H1 (cell line): ENCODE results near the gene LIPG. TPM values are rescaled to one million over a fixed set of nuclear protein-coding genes. Genes with fewer than 3 reads are reported as not detected.

ENCODE experiments used
- CTCF ChIA-PET: fragments of 300-600 bp; sonication (Branson Sonifier 250); formaldehyde crosslinking; loops from one replicate; lab custom pipeline; 2021; ENCODE audit not compliant: partially characterized antibody; lab: Charles Lee
- POLR2A ChIA-PET: fragments of 300-600 bp; sonication (Branson Sonifier 250); formaldehyde crosslinking; loops from one replicate; lab custom pipeline; 2021; ENCODE audit warnings: inconsistent platforms; ENCODE audit not compliant: partially characterized antibody; lab: Charles Lee
- DNase-seq, 2 experiments: peaks; one replicate each; pipeline versions ENCODE4 v3.0.0 to v3.0.0-alpha.2; 2010 to 2022; ENCODE audit warnings: low spot score in 2 of 2, low read depth in 1 of 2, mixed read lengths in 1 of 2
- FAIRE-seq: peaks from 2 replicates; lab custom pipeline; 2011; peaks lifted over from hg19 to GRCh38; lab: Jason Lieb, UNC
- H2AFZ ChIP-seq: 2 replicates; pipeline ENCODE4 v1.8.1; 2012; ENCODE audit warnings: low read length, inconsistent platforms
- H2AK5ac ChIP-seq: 2 replicates; pipeline ENCODE4 v1.6.1; 2013; ENCODE audit warnings: low read depth, low read length
- H2BK120ac ChIP-seq: replicated peaks from 2 replicates; pipeline ENCODE3; 2013; ENCODE audit warnings: low read depth, low read length, inconsistent platforms
- H2BK12ac ChIP-seq: 2 replicates; pipeline ENCODE4 v1.6.1; 2013; ENCODE audit warnings: low read depth, low read length
- H2BK15ac ChIP-seq: 2 replicates; pipeline ENCODE4 v1.6.1; 2013; ENCODE audit warnings: low read length
- H2BK20ac ChIP-seq: 2 replicates; pipeline ENCODE4 v1.6.1; 2013; ENCODE audit warnings: low read length
- H2BK5ac ChIP-seq: 2 replicates; pipeline ENCODE4 v1.6.1; 2013; ENCODE audit warnings: low read depth, low read length
- H3K14ac ChIP-seq: 2 replicates; pipeline ENCODE4 v1.6.1; 2013; ENCODE audit warnings: inconsistent platforms; ENCODE audit not compliant: insufficient read length
- H3K18ac ChIP-seq: 2 replicates; pipeline ENCODE4 v1.6.1; 2013; ENCODE audit warnings: low read length; ENCODE audit errors: extremely low read depth
- H3K23ac ChIP-seq: 2 replicates; pipeline ENCODE4 v1.6.1; 2013; ENCODE audit warnings: inconsistent platforms; ENCODE audit not compliant: insufficient read length
- H3K23me2 ChIP-seq: 2 replicates; pipeline ENCODE4 v1.6.1; 2013; ENCODE audit warnings: low read depth, low read length
- H3K27ac ChIP-seq: 2 replicates; pipeline ENCODE4 v1.6.1; 2011; ENCODE audit warnings: low read depth, low read length, inconsistent platforms
- H3K27me3 ChIP-seq, 4 experiments: replicated peaks in 1 of 4; 1 replicate in 1 of 4; 2 replicates in 3 of 4; pipeline versions ENCODE4 v1.6.1 to v1.8.1; 2011 to 2013; ENCODE audit warnings: low read length in 3 of 4, mild to moderate bottlenecking in 3 of 4, inconsistent platforms in 2 of 4, mixed read lengths in 2 of 4, moderate library complexity in 1 of 4; ENCODE audit not compliant: control insufficient read depth in 3 of 4, insufficient read depth in 3 of 4; ENCODE audit errors: extremely low read depth in 1 of 4
- H3K36me3 ChIP-seq, 4 experiments: 2 replicates each; pipeline versions ENCODE4 v1.6.1 to v1.8.1; 2011 to 2013; ENCODE audit warnings: mild to moderate bottlenecking in 4 of 4, low read length in 3 of 4, moderate library complexity in 2 of 4, control low read depth in 1 of 4, inconsistent platforms in 1 of 4; ENCODE audit not compliant: insufficient read depth in 4 of 4, control insufficient read depth in 2 of 4
- H3K4ac ChIP-seq: replicated peaks from 2 replicates; pipeline ENCODE3; 2013; ENCODE audit warnings: low read length, low read depth, mixed read lengths, inconsistent platforms; ENCODE audit not compliant: insufficient read length
- H3K4me1 ChIP-seq, 4 experiments: replicated peaks in 1 of 4; 1 replicate in 1 of 4; 2 replicates in 3 of 4; pipeline versions ENCODE4 v1.6.1 to v1.8.1; 2011 to 2013; ENCODE audit warnings: low read length in 3 of 4, inconsistent platforms in 2 of 4, mixed read lengths in 1 of 4; ENCODE audit not compliant: insufficient read depth in 4 of 4, control insufficient read depth in 3 of 4
- H3K4me2 ChIP-seq, 2 experiments: 2 replicates each; pipeline versions ENCODE4 v1.6.1 to v1.8.1; 2011 to 2013; ENCODE audit warnings: low read depth in 2 of 2, low read length in 2 of 2, control low read depth in 1 of 2, inconsistent platforms in 1 of 2, mild to moderate bottlenecking in 1 of 2; ENCODE audit not compliant: insufficient read depth in 1 of 2
- H3K4me3 ChIP-seq, 4 experiments: fragments of 200-600, 300-600 bp in 1 of 4; sonication (generic), shearing (Covaris generic), sonication (Bioruptor Twin) in 1 of 4; 2 replicates each; pipeline versions ENCODE4 v1.5.1 to v1.8.1; 2011 to 2016; ENCODE audit warnings: low read length in 4 of 4, low read depth in 3 of 4, control low read depth in 2 of 4, inconsistent platforms in 2 of 4, mild to moderate bottlenecking in 2 of 4, mixed read lengths in 1 of 4, moderate library complexity in 1 of 4; ENCODE audit not compliant: insufficient read depth in 2 of 4; ENCODE audit errors: extremely low read depth in 1 of 4
- H3K56ac ChIP-seq: replicated peaks from 2 replicates; pipeline ENCODE3; 2013; ENCODE audit warnings: low read depth, mild to moderate bottlenecking, mixed read lengths, low read length, inconsistent platforms; ENCODE audit not compliant: insufficient read length
- H3K79me1 ChIP-seq: 2 replicates; pipeline ENCODE4 v1.6.1; 2013; ENCODE audit warnings: low read depth, low read length, control low read depth
- H3K79me2 ChIP-seq, 2 experiments: 2 replicates each; pipeline versions ENCODE4 v1.6.1 to v1.8.1; 2012 to 2013; ENCODE audit warnings: low read length in 2 of 2, mild to moderate bottlenecking in 2 of 2, inconsistent platforms in 1 of 2; ENCODE audit not compliant: insufficient read depth in 2 of 2, control insufficient read depth in 1 of 2
- H3K9ac ChIP-seq, 4 experiments: replicated peaks in 1 of 4; 1 replicate in 1 of 4; 2 replicates in 3 of 4; pipeline versions ENCODE4 v1.6.1 to v1.8.1; 2011 to 2013; ENCODE audit warnings: low read depth in 3 of 4, low read length in 3 of 4, control low read depth in 2 of 4, mild to moderate bottlenecking in 2 of 4, moderate library complexity in 2 of 4, inconsistent platforms in 1 of 4; ENCODE audit errors: extremely low read depth in 1 of 4
- H3K9me3 ChIP-seq, 2 experiments: 2 replicates each; pipeline versions ENCODE4 v1.6.1 to v1.8.1; 2012 to 2013; ENCODE audit warnings: mild to moderate bottlenecking in 2 of 2, moderate library complexity in 2 of 2, control low read depth in 1 of 2, inconsistent platforms in 1 of 2, low read depth in 1 of 2, low read length in 1 of 2, mixed read lengths in 1 of 2; ENCODE audit not compliant: insufficient read depth in 2 of 2
- H4K20me1 ChIP-seq, 2 experiments: replicated peaks in 1 of 2; 2 replicates each; pipeline versions ENCODE3 to v1.8.1; 2011 to 2013; ENCODE audit warnings: inconsistent platforms in 2 of 2, low read length in 2 of 2, mild to moderate bottlenecking in 1 of 2; ENCODE audit not compliant: insufficient read depth in 2 of 2, control insufficient read depth in 1 of 2
- H4K5ac ChIP-seq: 2 replicates; pipeline ENCODE4 v1.6.1; 2013; ENCODE audit warnings: low read length, low read depth, mixed read lengths, inconsistent platforms; ENCODE audit not compliant: insufficient read length
- H4K8ac ChIP-seq: 2 replicates; pipeline ENCODE4 v1.8.0; 2013; ENCODE audit warnings: mild to moderate bottlenecking, moderate library complexity, low read length, inconsistent platforms; ENCODE audit not compliant: insufficient read depth; ENCODE audit errors: extremely low read depth
- H4K91ac ChIP-seq: replicated peaks from 2 replicates; pipeline ENCODE3; 2013; ENCODE audit warnings: low read length, mixed read lengths, inconsistent platforms; ENCODE audit not compliant: insufficient read length
- CTCF ChIP-seq, 3 experiments: IDR thresholded peaks; 1 replicate in 2 of 3; 2 replicates in 1 of 3; pipeline versions ENCODE4 v1.5.1 to v1.6.1; 2011; ENCODE audit warnings: low read length in 3 of 3, mild to moderate bottlenecking in 3 of 3, inconsistent platforms in 2 of 3, low read depth in 1 of 3, moderate library complexity in 1 of 3; ENCODE audit not compliant: insufficient read depth in 1 of 3; ENCODE audit errors: control extremely low read depth in 1 of 3
- EZH2 ChIP-seq: fragments of 200-600 bp; sonication (generic); IDR thresholded peaks from 2 replicates; pipeline ENCODE4 v1.7.1; 2012; ENCODE audit warnings: low read depth, mild to moderate bottlenecking, moderate library complexity, low read length, inconsistent platforms; ENCODE audit not compliant: severe bottlenecking
- GABPA ChIP-seq: IDR thresholded peaks from 2 replicates; pipeline ENCODE4 v1.6.1; 2011; ENCODE audit warnings: mild to moderate bottlenecking, low read length, moderate library complexity, borderline replicate concordance; ENCODE audit not compliant: insufficient read depth
- KDM4A ChIP-seq: IDR thresholded peaks from one replicate; pipeline ENCODE4 v1.7.1; 2012; ENCODE audit warnings: low read depth, mild to moderate bottlenecking, moderate library complexity, low read length, inconsistent platforms; ENCODE audit not compliant: severe bottlenecking
- RNF2 ChIP-seq: fragments of 200-900, 300-1000 bp; sonication (generic); IDR thresholded peaks from 2 replicates; pipeline ENCODE4 v1.7.1; 2016; ENCODE audit warnings: borderline replicate concordance, low read depth, mild to moderate bottlenecking, antibody characterized with exemption, low read length; ENCODE audit not compliant: poor library complexity, severe bottlenecking; ENCODE audit errors: missing control alignments
- SUZ12 ChIP-seq: fragments of 200-600 bp; sonication (generic); IDR thresholded peaks from 2 replicates; pipeline ENCODE4 v1.6.1; 2012; ENCODE audit warnings: mild to moderate bottlenecking, inconsistent platforms, low read length, moderate library complexity, mixed read lengths
- USF2 ChIP-seq: IDR thresholded peaks from 2 replicates; pipeline ENCODE4 v1.6.1; 2011; ENCODE audit warnings: low read length, improper control_type of control experiment
- YY1 ChIP-seq: IDR thresholded peaks from 2 replicates; pipeline ENCODE4 v1.6.1; 2011; ENCODE audit warnings: low read depth, mild to moderate bottlenecking, low read length
- ZNF274 ChIP-seq: IDR thresholded peaks from 2 replicates; pipeline ENCODE4 v1.7.0; 2012; ENCODE audit warnings: low read length, borderline replicate concordance; ENCODE audit errors: extremely low read depth
- WGBS, 2 experiments: shearing (Covaris generic) in 1 of 2; methylation state at CpG; one replicate each; pipeline versions ENCODE4 v1.1.6 to v1.1.7; 2013 to 2015; ENCODE audit warnings: low lambda C conversion rate in 2 of 2, mixed read lengths in 2 of 2, inconsistent platforms in 1 of 2, low coverage in 1 of 2, missing lambda C conversion rate in 1 of 2; ENCODE audit not compliant: insufficient replicate concordance in 2 of 2, insufficient coverage in 1 of 2, insufficient read length in 1 of 2; ENCODE audit errors: extremely low coverage in 1 of 2, missing lambda C conversion rate in 1 of 2; 5-methylcytosine and 5-hydroxymethylcytosine counted together
- polyA plus RNA-seq, 7 experiments: library from polyadenylated mRNA; depleted of rRNA in 3 of 7; stranded (reverse) in 5 of 7; unstranded in 2 of 7; fragments of >200 nt in 5 of 7; fragments of 200-250 nt in 2 of 7; gene quantifications; 1 replicate in 5 of 7; 2 replicates in 1 of 7; 4 replicates in 1 of 7; pipeline versions ENCODE4 v1.2.1 to v1.2.3, GENCODE V29; 2011 to 2013; ENCODE audit warnings: missing spikeins in 2 of 7, mixed read lengths in 2 of 7
- total RNA-seq: library from RNA; stranded (reverse); fragmentation: NEBNext Ultra II Directional; extraction: Animal tissue kit (Norgen Biotek cat#: 25700); gene quantifications from 2 replicates; pipeline ENCODE4 v1.2.1, GENCODE V29; 2021

Gene LIPG
- total and polyA plus RNA-seq, 2 of the 8 experiments (the other 6 are each of a cell fraction or from before 2014, with no cell fraction given): 9.2 to 9.8 TPM

GRCh38 chr18:49591775-49592174 is 29.9 kb downstream of the LIPG start:
- Histone ChIP-seq H2BK5ac (no peak overlapping the region), H4K5ac (no peak overlapping the region), H3K36me3 (peaks cover 2 to 9% (median 7%) of the 10 kb centered on the region in 4 experiments; a peak in 5 of 8 replicates), H2BK12ac (no peak overlapping the region), H3K23ac (no peak overlapping the region), H3K18ac (no peak overlapping the region), H2AFZ (no peak overlapping the region), H3K4me3 (no peak overlapping the region), H3K14ac (no peak overlapping the region), H2BK15ac (no peak overlapping the region), H3K23me2 (no peaks in the 10 kb centered on the region), H2AK5ac (no peak overlapping the region), H4K8ac (no peak overlapping the region), H3K79me2 (no peaks in the 10 kb centered on the region), H4K91ac (no peak overlapping the region), H3K27ac (no peak overlapping the region), H3K4me2 (no peak overlapping the region), H4K20me1 (no peaks in the 10 kb centered on the region), H3K27me3 (no peaks in the 10 kb centered on the region), H3K56ac (no peak overlapping the region), H3K79me1 (no peaks in the 10 kb centered on the region), H3K4ac (no peak overlapping the region), H3K9ac (no peak overlapping the region), H3K9me3 (no peaks in the 10 kb centered on the region), H2BK20ac (no peak overlapping the region), H2BK120ac (no peak overlapping the region), H3K4me1 (peaks cover 0 to 2% (median 0%) of the 10 kb centered on the region in 4 experiments; a peak in 2 of 7 replicates)
- DNase-seq (no peak), FAIRE-seq (no peak)
- ChIA-PET POLR2A (no interaction called here), CTCF (no interaction called here)
- WGBS, 2 experiments: 93% methylated on average over 4 of the region's 4 CpGs; no CpG with 5 or more reads in 1 of the 2 experiments
- TF ChIP-seq ZNF274 (no peak), RNF2 (no peak), KDM4A (no peak), USF2 (no peak), CTCF (IDR thresholded peaks at IDR 0.05; ENCODE audit: control extremely low read depth in 1 of 3, insufficient read depth in 1 of 3, low read depth in 1 of 3, low read length in 3 of 3) (no peak), GABPA (no peak), SUZ12 (no peak), EZH2 (no peak), YY1 (no peak)
